Erythroblast (primary cell): ENCODE results near the gene PYGB.

Experiments
- GATA1 ChIP-seq: IDR thresholded peaks from 2 replicates; pipeline ENCODE4 v1.6.1; 2011; ENCODE audit warnings: low read depth, mild to moderate bottlenecking, control low read depth, low read length, moderate library complexity
- POLR2A ChIP-seq: IDR thresholded peaks from 2 replicates; pipeline ENCODE4 v1.6.1; 2011; ENCODE audit warnings: mild to moderate bottlenecking, low read length

GRCh38 chr20:25273046-25273445, 25.2 kb downstream of the PYGB start:
- no peak for TF ChIP-seq POLR2A
- TF ChIP-seq GATA1 = no peak
